DMS114 treated with DMSO at 0.1 percent for 48 hours (cell line): Measurements from ENCODE around the gene APOBEC3H.

Experiments used
- DNase-seq: peaks from one replicate; lab custom pipeline; 2025; ENCODE audit not compliant: unreplicated experiment; lab: John Stamatoyannopoulos, UW

The APOBEC3H gene

DNA sequence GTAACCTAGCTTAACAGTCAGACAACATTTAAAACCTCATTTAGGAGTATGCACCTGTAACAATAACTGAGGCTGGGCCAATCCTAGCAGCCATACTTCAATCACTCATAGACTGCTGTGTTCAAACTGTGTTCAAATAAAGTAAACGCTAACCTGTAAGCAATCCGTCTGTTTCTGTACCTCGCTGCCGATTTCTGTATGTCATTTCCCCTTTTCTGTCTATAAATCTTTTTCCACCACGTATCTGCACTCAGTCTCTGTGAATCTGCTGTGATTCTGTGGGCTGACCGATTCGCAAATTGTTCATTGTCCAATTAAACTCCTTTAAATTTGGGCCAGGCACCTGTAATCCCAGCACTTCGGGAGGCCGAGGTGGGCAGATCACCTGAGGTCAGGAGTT lies 12.3 kb downstream of the APOBEC3H start:
- DNase-seq, result no peak

DNA sequence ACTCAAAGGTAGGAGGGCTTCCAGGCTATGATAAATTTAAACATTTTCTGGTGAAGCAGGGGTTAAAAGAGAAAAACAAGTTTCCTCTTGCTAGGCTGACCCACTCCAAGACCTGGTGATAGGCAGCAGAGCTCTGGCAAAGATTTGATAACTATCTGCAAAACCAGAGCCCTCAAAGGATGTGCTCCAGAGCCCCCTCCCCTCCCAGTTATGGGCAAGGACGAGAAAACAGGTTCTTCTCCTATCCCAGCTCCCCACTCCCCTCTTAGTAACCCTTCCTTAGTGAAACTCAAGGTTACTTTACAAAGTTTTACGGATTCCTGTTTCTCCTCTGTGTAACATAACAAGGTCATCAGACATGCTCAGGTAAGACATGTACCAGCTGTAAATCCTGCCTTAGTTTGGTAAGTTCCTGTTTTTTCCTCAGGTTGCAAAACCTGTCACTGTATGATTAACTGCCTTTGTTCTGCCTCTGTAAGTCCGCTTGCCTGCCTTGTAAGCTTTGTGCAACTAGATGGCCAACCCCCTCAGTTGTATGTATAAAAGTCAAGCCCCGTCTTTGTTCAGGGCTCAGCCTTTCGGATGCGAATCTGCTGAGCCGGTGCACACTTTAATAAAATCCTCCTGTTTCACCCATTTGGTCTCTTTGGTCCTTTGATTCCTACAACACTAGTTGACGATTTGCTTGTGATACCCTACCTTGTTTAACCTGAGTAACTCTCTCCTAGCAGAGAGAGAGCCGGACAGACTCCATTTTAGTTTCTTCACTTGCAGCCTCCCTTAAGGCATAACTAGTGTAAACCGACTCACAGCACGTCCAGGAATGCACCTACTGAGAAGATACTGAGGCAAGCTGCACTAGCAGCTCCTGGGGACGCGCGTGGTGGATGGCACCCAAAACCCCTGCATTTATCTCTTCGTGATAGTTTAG lies 13.9 kb downstream of the APOBEC3H start:
- no peak for DNase-seq

DNA sequence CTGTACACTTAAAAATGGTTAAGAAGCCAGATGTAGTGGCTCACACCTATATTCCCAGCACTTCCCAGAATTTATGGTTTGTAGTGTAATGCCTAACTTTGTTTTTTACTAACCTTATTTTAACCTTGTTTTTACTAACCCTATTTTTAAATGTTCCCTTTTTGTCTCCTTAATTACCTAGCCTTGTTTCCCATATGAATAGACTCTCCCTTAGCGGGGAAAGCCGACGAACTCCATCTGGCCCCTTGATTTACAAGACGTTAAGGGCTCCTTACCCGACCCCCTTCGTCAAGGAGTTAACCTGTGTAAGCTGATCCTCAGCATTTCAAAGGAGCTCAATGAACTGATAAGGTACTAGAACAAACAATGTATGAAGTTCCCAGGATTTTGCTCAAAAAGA lies 17.1 kb downstream of the APOBEC3H start:
- DNase-seq, result no peak

DNA sequence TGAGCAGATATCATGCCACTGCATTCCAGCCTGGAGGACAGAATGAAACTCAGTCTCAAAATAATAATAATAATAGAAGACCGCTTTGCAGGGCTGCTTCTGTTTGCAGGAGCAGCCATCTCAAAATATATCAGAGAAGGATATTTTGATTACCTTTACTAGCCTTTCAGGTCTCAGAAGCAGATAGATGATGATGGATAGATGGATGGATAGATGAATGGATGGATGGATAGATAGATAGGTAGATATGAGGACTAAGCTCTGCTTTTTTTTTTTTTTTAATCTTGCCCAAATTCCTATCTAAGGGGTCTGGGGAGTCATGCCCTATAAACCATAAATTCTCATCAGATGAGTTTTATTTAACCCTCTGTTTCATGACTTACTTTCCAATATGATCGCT lies 18.5 kb downstream of the APOBEC3H start:
- DNase-seq, result no peak

DNA sequence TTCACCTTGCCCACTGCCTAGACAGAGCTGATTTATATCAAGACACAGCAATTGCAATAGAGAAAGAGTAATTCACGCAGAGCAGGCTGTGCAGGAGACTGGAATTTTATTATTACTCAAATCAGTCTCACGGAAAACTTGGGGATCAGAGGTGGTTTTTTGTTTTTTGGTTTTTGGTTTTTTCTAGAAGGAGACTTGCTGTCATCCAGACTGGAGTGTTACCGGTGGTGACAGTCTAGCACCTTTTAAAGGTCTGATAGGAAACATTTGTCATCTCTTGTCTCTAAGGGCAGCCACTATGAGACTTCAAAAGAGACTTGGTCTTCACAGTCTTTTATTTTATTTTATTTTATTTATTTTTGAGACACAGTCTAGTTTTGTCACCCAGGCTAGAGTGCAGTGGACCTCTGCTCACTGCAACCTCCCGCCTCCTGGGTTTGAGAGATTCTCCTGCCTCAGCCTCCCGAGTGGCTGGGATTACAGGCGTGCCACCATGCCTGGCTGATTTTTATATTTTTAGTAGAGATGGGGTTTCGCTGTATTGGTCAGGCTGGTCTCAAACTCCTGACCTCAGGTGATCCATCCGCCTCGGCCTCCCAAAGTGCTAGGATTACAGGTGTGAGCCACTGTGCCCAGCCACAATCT lies 19.1 kb downstream of the APOBEC3H start:
- DNase-seq, result no peak

DNA sequence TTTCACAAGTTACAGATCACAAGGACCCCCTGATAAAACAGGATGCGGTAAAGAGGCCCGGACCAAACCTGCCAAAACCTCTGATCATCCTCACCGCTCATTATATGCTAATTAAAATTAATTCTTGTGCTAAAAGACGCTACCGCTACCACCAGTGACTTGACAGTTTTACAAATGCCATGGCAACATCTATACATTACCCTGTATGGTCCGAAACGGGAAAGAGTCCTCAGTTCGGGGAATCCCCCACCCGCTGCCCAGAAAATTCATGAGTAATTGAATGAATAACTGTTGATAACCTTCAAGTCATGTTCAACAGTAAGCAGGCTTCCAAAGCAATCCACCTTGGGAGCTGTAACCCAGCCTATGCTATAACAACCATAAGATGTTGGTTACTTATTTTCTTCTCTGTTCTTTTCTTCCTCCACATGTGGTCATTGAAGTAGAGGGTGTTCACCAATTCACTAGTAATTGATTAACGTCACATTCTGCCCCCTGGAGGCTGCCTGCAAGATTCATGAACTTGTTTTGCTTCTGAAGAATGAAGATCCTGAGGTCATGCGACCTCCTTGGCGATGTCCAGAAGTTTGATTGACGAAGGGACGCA lies 20.6 kb downstream of the APOBEC3H start:
- no peak for DNase-seq

DNA sequence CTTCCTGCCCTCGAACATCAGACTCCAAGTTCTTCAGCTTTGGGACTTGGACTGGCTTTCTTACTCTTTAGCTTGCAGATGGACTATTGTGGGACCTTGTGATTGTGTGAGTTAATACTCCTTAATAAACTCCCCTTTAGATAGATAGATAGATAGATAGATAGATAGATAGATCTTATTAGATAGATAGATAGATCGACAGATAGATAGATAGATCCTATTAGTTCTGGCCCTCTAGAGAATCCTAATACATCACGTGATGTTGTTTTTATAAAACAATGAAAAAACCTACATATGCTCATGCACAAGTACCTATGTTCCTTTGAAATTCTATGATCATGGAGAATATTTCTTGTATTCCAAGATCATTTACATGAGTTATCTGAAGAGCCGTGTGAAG lies 23.9 kb downstream of the APOBEC3H start:
- DNase-seq, result no peak

DNA sequence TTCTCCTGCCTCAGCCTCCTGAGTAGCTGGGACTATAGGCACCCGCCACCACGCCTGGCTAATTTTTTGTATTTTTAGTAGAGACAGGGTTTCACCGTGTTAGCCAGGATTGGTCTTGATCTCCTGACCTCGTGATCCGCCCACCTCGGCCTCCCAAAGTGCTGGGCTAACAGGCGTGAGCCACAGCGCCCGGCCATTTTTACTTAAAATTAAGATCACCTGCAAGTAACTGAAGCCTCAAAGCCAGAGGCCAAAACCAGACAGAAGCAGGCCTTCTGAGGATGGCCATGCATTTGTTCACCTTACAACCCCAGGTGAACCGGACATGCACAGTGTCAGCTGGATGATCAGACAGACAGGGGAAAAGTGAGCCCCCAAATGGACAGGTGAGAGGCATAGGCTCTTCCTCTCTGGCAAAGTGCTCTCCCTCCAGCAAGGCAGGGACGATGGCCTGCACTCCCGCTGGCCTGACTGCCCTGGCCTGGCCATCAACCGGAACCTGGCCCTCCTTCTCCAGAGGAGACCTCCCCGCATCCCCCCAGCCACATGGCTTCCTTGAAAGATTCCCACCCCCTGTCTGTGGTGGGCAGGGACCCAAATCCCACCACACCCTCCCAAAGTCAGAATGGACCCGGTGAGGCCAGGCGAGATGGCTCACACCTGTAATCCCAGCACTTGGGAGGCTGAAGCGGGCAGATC lies 25.9 kb downstream of the APOBEC3H start:
- DNase-seq, result no peak

DNA sequence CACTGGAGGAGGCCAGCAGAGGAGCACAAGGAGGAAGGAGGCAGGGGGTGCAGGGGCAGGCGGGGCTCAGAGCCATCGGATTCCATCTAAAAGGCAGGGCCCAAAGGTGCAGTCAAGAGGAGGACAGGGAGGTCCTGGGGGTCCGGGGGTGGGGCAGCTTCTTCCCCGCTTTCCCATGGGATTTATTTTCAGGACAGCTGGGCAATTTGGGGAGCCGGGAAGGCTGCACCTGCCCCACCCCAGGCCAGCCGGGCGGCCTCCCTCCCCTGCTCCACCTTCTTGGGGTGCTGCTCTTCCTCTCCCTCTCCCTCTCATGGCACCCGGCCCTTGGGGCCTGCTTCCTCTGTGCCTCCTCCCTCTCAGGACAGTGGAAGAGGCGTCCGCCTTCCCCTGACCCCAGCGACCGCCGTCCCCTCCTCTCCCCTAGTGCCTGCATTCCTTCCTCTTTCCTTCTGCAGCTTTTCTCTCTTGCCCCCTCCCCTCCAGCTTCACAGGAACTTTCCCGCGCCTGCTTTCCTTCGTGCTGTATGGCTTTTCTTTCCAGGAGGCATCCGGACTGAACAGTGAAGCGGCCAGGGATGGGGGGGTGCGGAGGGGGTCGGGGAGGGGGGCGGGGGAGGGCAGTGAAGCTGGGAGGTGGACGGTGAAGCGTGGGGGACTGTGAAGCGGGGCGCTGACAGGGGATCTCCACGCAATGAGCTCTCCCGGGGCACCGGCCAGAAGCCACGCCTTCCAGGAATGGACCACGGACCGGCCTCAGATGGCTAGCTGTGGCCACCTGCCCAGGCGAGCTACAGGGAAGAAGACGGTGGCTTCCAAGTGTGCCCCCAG lies 26.9 kb downstream of the APOBEC3H start:
- DNase-seq, result no peak

DNA sequence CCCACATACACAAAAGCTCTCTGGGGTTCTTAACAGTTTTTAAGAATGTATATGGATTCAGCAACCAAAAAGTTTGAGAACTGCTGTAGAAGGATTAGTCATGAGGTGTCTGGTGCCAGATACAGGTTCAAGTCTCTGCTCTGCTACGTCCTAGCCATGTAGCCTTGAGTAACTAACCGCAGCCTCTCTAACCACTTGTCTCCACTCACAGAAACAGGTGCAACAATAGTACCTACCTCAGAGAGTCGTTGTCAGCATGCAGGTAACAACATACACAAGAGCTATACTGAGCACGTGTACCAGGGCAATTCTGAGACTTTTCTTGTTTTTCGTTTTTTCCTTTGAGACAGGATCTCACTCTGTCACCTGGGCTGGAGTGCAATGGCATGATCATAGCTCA lies 28.6 kb downstream of the APOBEC3H start:
- DNase-seq, result no peak

DNA sequence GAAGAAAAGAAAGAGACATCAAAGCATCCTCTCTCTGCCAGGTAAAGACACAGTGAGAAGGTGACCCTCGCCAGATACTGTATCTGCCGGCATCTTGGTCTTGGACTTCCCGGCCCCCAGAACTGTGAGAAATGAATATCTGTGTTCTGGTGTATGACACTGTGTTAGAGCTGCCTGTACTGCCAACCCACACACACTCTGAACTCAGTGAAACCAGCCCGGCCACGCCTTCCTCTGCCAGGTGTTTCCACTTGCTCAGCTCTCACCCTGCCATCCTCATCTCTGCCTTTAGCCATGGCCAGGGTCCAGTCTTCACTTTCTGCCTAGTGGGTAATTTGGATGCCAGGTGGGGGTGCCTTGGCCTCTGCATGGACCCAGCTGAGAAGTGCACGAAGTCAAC lies 31.5 kb downstream of the APOBEC3H start:
- DNase-seq, result no peak

DNA sequence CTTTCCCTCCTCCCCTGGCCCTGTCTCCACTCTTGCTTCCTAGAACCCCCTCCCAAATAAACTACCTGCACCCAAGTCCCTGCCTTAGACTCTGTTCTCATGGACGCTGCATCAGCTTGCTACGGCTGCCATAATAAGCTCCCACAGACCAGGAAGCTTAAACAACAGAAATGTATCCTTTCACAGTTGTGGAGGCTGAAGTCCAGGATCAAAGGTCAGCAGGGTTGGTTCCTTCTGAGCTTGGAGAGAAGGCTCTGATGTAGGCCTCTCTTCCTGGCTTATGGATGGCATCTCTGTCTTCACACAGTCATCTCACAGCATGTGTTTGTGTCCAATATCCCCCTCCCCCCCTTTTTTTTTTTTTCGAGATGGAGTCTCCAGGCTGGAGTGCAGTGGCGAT lies 32.0 kb downstream of the APOBEC3H start:
- no peak for DNase-seq

DNA sequence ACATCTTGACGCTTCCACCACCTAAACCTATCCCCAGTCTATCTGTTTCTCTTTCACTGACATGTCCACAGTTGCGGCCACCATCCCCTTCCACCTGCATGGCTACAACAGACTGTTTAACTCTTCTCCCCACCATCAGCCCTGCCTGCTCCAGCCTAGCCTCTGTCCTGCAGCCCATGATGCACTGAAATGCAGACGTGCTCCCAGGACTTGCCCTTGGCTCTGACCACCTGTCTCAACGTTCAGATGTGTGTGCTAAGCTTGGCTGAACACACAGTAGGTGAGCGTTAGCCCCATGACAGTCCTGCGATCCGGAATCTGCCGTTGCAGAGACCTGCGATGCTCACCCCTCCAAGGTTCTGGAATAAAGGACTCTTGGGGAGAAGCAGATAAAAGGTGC lies 32.7 kb downstream of the APOBEC3H start:
- no peak for DNase-seq

DNA sequence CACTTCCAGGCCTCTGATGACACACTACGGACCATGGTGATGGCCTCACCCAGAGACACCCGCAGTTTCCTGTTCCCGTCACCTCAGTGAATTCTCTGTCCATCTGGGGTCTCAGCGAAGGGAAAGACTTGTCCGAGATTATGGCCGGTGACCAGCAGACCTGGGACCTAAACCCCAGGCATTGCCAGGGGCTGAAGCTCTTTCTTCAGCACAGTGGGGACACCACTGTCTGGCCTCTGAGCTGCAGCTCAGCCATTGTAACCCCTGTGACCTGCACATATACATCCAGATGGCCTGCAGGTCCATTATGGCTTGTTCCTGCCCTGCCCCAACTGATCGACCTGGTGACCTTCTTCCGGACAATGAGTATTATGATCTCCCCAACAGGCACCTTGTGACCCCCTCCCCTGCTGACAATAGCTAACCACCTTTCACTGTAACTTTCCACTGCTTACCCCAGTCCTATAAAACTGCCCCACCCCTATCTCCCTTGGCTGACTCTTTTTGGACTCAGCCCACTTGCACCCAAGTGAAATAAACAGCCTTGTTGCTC lies 33.2 kb downstream of the APOBEC3H start:
- DNase-seq, result no peak

DNA sequence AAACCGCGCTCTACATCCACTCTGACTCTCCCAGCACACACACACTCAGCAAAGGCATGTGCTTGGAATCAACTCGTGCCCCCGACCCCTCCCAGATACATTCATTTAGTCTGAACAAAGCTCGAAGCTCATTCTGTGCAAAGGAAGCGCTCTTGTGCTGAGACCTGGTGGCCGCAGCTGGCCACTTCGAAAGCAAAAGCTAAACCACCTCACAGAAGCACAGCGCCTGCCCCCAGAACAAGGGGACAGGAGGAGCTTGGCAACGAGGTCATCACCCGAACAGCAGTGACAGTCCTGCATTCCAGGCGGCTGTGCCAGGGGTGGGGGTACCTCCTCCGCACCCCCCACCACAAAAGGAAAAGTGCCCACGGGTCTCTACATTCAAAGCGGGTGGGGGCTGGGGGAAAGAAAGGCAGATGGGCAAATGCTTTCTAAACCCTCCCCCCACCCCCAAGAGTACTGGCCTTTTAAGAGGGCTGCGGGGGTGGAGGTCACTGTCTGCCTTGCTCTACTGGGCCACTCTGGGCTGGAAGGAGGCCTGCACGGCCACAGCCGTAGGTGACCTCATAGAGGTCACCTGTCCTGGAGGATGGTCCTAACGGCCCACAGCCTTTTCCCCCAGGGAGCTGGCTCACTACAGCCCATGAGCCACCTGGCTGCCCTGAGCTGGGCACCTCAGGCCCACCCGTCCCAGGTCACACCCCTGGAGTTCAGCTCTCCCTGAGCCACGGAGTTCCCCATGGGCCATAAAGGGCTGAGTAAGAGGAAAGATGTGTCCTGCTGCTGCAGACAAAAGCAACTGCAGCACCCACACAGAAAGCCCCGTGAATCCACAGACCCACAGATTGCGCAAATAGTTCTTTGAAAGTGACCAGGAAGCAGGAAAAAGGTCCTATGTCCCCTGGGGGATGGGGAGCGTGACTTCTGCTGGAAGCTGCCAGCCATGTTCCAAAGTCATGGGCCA lies 34.1 kb downstream of the APOBEC3H start:
- DNase-seq, result no peak

DNA sequence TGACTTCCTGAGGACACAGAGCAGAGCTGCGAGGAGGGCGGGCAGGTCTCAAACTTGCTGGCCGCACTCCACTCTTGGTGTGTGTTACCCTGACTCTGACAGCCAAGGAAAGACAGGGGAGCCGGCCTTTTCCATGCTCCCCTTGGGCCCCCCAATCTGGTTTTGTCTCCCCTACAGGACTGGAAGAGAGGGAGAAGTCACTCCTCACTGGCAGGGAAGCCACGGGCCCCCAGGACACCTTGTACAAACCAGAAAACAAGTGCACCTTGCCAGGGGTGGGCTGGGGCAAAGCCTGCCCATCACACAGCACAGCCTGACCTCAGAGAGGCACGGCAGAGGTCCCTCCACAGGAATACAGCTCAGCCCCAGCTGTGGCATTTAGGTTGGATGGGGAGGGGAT lies 35.2 kb downstream of the APOBEC3H start:
- no peak for DNase-seq

DNA sequence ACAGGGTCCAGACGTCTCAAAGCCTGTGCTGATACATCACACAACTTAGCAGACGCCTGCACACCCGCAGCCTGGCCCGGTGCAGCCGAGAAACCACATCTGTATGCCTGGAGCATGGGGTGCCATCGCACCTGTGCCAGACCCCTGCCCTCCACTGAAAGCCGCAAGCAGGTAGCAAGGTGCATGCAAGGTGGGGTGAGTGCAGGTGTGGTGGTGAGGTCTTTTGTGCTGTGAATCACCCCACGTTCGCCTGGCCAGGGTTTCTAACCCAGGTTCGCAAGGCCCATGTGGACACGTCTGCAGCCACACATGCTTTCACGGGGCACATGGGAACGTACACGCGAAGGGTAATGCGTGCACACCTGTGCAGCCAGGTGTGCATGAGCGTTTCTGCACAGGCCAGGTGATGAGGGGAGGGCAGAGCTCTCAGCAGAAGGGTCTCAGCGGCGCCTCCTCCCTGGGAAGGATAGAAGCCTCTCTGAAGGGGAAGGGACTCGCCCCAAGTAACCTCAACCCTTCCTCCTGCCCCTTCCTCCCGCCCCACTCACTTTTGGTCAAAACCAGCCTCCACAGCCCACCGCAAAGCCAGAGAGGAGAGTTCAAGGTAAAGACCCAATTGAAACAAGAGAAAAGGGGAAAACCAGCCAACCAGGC lies 36.0 kb downstream of the APOBEC3H start:
- DNase-seq, result no peak

DNA sequence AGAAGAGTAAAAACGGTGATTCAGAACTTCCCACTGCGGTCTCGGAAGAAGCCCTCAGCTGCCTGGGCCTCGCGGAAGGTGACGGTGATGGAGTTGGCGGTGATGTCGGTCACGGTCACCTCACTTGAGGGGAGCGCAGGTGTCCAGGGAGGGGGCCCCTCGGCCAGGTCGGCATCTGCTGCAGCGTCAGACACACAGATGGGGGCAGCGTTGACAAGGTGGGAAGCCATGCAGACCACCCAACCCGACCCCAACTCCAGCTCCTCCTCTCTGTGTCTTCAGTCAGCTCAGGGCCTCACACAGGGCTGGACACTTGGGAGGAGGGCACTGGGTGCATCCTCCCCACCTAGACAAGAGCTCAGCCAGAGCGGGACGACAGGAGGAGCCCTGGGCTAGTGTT lies 36.8 kb downstream of the APOBEC3H start:
- DNase-seq, result no peak
